GM19043 (cell line): Measurements from ENCODE around the gene RPGRIP1L.

ENCODE experiments used
- ATAC-seq: cut with Tn5 transposase; IDR thresholded peaks from one replicate; pipeline ENCODE4 v1.9.1; 2021; ENCODE audit warnings: low read depth; ENCODE audit not compliant: unreplicated experiment

Gene RPGRIP1L

DNA sequence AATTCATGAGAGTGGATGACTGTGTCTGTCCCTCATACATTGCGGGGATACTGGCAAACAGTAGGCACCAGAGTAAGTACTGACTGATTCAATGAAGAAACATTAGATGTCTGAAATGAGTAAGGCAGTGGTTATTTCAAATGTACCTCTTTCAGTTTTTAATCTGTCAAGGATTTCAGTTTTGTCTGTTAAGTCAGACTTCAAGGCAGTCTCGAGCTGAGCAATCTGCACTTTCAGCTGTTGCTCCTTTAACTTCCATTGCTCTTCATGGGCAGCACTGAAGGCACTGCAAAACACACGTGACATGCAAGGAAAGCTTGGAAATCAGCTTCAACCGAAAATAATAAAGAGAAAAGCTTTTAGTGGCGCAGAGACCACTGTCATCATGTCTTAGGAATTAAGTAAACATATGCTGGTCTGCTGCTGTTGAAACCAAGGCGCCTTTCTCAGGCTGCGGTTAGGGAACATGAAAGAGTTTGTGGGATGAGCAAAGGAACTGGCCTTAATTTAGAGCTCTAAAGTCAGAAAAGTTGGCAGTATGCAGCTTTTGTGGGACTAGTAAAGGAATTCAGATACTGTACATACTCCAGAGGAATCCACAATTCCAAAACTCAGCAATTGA lies 38.8 kb downstream of the RPGRIP1L start:
- ATAC-seq = no peak

DNA sequence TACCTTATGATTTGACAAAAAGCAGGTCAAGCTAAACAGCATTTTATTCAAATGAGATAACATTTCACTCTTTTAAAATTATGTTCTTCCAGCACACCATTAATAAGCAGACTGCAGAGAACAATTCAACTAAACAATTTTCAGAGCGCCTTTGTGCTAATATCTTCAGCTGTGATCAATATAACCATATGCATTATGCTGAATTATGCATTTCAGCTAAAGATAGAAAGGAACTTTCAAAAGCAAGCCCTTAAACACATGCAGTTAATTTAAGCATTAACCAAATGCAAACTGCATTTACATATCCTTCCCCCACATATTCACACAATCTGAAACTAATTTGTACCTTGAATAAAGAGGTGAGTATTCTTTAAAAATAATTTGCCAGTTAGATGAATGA lies 41.6 kb downstream of the RPGRIP1L start:
- no peak for ATAC-seq

DNA sequence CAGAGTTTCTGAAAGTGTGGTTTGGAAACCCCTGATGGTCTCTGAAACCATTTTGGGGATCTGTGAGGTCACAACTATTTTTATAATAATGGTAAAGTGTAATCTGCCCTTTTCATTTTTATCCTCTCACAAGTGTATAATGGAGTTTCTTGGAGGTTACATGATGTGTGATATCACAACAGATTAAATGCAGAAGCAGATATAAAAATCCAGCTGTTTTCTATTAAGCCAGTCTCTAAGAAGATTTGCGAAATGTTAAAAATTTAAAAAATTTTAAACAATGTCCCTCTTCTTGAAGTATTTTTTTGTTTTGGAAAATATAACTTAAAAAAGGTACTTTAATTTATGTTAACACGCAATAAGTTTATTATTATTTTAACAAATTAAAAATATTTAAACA lies 48.7 kb downstream of the RPGRIP1L start:
- ATAC-seq = no peak

DNA sequence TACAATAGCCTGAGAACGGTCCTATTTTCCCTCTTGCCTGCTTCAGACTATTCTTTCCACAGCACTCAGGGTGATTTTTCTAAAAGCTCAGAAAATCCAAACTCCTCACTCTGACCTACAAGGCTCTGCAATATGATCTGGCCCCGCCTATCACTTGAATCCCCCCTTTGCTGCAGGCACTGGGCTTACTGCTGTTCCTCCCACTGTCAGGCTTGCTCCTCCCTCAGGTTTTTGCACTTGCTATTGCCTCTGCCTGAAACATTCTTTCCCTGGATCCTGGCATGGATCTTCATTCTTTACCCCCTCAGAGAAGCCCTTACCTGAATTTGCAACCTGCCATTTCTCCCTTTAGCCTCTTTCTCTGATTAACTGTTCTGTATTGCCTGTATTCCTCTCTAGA lies 52.3 kb downstream of the RPGRIP1L start:
- ATAC-seq = no peak

DNA sequence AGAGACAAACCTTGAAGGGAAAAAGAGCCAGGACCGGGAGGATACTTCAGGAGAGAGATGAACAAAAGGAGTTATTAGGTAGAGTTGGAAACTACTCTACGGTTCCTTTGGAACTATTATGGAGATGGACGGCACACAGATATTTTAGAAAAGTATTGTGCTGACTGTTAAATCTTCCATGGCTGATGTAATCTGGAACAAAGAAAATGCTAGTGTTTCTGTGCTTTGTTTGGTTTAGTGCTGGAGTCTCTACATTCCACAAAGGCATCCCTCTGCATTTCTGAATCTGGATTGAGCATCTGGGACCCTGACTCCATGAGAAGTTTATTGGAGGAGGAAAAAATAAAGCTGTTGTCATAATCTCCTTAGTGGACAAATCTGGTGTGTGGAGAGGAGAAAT lies 57.2 kb downstream of the RPGRIP1L start:
- no peak for ATAC-seq

DNA sequence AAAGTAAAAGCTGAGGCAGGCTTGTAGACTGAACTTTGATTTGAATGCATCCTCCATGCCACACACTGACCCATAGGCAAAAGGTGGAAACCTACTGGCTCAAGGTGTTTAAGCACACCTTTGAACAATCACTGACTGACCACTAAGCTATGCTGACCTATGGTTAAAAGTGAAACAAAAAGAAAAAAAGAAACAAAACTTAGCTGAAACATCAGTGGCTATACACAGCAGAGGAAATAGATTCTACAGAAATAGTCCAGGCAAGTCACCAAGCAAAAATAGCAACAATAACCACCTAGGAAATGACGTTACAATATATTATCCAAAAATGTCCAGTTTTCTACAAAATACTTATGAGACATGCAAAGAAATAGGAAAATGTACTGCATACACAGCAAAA lies 60.2 kb downstream of the RPGRIP1L start:
- ATAC-seq = no peak

DNA sequence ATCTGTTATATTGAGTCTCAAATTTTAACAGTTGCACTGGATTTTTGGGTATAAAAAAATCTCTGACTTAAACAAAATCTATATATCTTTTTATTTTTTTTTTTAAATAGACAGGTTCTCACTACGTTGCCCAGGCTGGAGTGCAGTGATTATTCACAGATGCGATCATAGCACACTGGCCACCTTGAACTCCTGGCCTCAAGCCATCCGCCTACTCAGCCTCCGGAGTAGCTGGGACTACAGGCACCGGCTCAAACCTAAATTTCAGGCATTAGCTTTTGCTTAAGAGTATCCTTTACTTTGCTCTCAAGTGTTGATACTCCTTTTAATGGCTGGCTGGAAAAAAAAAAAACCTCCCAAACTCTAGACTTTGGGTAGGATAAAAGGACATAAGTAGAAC lies 61.6 kb downstream of the RPGRIP1L start:
- ATAC-seq = no peak

DNA sequence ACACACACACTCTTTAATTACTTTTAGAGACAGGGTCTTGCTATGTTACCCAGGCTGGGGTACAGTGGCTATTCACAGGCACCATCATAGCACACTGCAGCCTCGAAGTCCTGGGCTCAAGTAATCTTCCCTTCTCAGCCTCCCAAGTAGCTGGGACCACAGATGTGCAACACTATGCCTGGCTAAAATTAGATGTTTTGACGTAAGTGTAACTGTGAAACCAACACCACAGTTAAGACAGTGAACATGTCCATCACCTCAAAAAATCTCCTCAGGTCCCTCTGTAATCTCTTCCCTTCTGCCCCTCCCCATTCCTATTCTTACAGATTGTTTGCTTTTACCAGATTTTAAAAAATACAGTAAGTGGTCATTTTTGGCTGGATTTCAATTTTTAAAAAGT lies 66.7 kb downstream of the RPGRIP1L start:
- no peak for ATAC-seq

DNA sequence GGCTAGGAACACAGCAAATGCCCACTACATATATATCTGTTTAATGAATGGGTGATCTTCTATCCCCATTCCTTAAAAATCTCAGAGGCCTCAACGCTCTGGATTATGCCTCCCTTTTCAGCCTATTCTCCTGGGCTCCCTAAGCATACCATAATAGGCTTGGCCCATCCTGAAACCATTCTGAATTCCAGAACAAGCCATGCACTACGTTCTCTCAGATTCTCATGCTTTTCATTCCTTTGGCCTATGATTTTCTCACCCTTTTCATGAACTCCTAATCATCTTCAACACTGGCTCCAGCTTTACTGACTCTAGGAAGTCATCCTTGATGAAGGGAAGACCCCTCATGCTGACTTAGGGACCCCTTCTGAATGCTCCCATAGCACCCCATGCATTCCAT lies 71.1 kb downstream of the RPGRIP1L start:
- no peak for ATAC-seq

DNA sequence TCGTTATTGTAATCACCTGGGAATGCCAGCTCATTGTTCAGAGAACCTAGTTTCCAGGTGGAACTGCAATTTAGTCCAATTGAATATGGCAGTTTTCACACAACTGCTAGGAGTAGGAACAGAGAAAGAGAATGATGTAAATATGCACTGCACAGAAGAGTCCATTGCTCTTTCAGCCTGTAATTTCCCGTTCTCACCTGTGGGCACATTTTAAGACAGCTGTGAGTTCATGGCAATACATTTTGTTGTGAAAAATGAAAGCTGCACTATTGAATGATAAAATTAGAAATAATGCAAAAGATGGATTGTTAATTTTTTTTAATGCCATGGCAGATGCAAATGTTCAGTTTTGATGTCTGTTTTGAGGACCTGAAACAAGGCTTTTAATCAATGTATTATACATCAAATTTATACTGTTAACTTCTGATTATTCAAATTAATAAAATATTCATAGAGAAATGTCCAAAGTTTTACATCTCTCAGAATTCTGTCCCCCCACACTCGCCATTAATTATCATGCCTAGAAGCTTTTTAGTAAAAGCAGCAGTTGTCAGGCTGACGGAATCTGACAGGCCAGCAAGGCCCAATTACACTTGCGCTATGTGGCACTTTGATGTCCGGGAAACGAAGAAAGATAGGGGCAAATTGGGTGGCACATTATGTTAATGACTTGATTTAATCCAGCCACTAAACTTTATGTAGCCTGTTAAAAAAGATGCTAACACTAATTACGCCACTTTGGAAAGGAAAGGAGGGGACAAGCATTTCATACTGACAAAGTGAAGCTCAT lies 72.2 kb downstream of the RPGRIP1L start:
- no peak for ATAC-seq

DNA sequence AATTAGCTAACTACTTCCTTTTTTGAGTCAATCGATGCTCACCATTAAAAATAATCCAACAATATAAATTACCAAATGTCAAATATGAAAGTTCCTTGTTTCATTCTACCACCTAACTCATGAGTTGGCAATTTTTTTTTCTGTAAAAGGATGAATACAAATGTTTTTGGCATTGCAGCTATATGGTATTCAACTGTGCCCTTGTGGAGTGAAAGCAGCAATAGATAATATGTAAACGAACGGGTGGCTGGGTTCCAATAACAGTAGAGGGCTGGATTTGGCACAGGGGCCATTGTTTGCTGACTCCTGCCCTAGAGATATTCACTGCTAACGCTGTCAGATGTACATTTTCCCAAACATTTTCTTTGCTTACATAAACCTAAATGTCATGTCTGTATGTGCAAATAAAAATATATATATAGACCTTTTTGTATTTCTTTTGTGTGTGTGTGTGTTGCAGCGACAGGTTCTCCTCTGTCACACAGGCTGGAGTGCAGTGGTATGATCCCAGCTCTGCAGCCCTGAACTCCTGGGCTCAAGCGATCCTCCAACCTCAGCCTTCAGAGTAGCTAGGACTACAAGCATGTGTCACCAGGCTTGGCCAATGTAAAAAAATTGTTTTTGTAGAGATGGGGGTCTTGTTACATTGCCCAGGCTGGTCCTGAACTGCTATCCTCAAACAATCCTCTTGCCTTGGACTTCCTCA lies 73.9 kb downstream of the RPGRIP1L start:
- ATAC-seq = no peak

DNA sequence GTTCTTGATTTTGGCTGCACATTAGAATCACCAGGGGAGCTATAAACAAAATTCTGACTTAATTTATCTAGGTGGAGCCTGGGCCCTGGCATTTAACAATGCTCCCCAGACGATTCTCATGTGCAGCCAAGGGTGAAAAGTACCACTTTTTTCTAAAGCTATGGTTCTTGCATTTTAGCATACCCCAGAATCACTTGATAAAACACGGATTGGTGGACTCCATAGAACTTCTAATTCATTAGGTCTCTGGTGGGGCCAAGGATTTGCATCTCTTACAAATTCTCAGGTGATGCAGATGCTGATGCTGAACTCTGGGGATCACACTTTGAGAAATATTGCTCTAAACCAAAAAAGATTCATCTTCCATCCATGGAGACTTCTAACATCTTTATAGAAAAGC lies 74.5 kb downstream of the RPGRIP1L start:
- ATAC-seq = no peak

DNA sequence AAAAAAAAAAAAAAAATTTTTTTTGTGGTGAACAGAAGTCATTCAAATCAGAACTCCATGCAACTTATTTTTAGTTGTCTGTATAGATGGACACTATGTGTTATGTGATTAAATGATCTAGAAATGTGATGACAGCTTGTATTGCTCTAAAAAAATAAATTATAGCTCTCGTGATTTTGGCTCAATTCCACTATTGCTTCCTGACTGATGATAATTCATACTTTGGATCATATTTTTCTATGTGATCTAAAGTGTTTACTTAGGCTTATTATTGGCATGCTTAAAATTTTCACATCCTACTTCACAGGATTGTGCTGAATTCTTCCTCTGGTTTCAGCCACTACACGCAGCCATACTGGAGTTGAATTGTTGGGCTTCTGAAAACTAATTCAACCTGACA lies 76.8 kb downstream of the RPGRIP1L start:
- no peak for ATAC-seq

DNA sequence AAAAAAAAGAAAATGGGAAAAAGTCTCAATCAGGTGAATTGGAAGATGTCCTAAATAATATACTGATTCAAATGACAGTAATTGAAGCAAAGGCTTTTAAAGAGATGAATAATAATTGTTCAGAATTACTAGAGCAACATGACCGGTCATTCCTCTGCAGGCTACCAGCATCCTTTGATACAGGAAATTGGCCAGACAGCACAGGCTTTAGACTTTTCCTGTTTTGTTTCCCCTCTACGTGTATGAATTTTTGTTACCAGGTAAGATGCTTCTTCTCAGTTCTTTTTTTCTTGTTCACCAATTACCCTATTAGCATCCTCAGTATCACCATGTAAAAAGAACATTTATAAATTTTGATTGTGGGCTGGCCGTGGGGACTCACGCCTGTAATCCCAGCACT lies 77.5 kb downstream of the RPGRIP1L start:
- no peak for ATAC-seq

DNA sequence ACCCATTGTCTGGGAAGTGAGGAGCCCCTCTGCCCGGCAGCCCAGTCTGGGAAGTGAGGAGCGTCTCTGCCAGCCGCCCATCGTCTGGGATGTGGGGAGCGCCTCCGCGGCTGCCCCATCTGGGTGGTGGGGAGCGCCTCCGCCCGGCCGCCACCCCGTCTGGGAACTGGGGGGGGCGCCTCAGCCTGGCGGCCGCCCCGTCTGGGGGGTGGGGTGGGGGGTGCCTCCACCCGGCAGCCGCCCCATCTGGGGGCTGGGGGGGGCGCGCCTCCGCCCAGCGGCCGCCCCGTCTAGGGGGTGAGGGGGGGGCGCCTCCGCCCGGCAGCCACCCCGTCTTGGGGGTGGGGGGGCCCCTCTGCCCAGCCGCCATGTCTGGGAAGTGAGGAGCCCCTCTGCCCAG lies 78.4 kb downstream of the RPGRIP1L start:
- no peak for ATAC-seq

DNA sequence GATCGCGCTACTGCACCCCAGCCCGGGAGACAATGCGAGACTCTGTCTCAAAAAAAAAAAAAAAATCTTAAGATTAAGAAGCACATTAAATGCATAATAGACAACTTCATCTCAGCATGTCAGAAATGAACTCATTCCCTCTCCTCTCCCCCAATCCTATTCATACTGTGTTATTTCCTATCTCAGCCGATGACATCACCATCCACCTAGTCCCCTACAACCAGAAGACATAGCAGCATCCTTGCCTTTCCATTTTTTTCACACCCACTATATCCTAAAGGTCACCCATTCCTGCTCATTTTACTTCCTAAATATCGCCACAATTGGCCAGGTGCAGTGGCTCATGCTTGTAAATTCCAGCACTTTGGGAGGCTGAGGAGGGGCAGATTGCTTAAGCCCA lies 81.3 kb downstream of the RPGRIP1L start:
- no peak for ATAC-seq

DNA sequence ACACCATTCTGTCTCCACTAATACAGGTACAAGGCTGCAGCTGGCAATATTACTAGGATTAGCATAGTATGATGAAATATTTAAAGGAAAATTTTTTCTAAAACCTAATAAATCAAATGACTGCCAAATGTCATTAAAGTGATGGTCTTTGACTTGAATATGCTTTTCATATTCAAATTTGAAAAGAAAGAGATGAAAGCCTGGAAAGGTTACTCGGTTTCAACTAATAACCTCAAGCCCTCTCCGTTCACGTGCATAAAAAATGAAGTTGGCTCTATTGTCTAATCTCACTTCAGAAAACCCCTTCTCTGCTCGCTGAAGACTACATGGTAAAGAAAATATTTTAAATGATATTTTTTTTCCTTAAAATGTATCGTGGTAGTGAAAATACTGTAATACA lies 83.2 kb downstream of the RPGRIP1L start:
- ATAC-seq = no peak

DNA sequence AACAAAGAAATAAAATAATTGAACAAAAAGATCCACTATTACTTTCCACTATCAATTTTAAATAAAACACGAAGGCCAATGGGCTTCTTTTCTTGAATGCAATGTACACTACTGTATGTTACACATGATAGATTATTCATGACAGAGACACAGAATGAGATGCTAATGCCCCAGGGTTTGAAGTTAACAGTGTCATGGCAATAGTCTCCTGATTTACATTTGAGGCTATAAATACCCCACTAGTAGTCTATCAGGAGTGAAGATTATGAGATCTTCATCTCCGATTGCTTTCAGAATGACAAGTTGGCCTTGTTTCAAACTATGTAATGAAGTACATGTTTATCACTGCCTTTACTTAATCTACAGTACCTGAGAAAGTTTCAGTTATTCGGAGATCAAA lies 84.4 kb downstream of the RPGRIP1L start:
- no peak for ATAC-seq

DNA sequence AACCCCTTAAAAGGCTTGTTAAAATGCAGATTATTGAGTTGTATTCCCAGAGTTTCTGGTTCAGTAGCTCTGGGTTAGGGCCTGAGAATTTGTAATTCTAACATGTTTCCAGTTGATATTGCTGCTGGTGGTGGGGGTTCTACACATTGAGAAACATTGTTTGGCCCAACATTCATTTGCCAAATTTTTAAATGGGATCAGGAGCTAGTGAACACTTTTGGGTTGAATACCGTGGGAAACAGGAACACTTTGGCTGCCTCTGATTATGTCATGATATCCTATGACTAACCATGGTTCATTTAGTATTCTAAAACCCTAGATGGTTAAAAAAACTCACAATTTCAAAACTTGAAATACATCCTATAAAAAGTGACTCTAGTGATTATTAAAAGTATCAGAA lies 89.3 kb downstream of the RPGRIP1L start:
- ATAC-seq = no peak

DNA sequence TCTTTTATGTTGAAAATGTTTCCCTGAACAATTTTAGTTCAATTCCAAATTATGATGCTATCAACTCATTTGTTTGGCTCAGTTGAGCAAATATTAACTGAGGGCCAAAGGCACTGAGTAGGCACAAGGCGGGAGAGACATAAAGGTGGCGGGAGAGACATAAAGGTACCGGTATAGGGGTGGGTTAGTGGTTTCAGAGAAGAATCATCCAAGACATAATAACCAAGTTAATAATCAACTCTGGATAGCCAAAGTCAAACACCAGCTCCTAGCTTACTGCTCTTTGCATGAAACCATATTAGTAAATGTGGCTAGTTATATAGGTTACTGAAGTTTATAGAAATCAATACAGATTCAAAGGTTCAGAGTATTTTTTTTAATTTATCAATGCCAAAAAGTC lies 91.7 kb downstream of the RPGRIP1L start:
- ATAC-seq = no peak

DNA sequence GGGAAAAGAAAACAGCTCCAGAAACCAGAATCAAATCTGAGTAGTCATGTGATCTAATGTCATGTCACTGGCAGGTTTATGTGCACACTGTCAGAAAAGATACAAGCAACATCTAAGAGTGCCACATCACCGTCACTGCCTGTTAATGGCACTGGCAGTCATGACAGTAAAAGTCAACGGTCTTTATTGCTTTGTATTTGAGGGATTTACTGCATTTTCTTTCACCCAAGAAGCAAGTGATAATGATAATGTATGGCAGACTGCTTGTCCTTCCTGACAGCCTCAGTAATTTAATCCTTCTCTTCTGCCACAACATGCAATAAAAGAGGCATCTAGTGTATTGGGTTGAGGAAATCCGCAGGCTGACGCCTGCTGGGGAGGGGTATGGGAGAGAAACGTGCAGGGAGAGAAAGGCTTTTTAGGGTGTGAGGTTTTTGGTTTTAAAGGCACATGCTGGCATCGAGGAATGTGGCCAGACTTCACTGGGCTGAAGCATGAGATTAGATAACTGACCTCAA lies 92.4 kb downstream of the RPGRIP1L start:
- ATAC-seq = no peak

DNA sequence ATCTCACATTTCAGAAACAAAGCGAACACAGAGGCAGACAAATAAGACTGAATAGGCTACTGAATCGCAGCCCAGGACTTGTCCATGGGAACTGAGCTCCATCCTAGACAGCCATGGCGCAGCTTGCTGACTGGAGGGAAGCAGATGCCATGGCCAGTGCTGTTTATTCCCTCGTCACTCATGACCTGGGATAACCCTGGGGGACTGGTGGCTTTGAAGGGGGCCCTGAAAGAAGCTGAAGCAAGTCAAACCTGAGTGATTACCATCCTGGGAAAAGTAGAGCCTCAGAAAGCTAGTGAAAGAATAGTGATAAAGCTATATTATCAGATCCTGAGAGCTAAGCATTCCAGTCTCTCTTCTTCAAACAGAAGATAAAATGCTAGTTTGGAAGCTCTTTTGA lies 94.1 kb downstream of the RPGRIP1L start:
- no peak for ATAC-seq
